GM10266 (cell line): Measurements from ENCODE around the gene PCDHAC1.

Experiments used
- DNase-seq: peaks from one replicate; pipeline ENCODE4 v3.0.0; 2012; ENCODE audit errors: extremely low spot score
- TF ChIP-seq, protein P1 (sequence below): IDR thresholded peaks from 2 replicates; pipeline ENCODE4 v1.5.1; 2012; ENCODE audit warnings: mild to moderate bottlenecking, low read depth; ENCODE audit not compliant: control insufficient read depth, insufficient read depth; ENCODE audit errors: missing control alignments

PCDHAC1 gene

DNA sequence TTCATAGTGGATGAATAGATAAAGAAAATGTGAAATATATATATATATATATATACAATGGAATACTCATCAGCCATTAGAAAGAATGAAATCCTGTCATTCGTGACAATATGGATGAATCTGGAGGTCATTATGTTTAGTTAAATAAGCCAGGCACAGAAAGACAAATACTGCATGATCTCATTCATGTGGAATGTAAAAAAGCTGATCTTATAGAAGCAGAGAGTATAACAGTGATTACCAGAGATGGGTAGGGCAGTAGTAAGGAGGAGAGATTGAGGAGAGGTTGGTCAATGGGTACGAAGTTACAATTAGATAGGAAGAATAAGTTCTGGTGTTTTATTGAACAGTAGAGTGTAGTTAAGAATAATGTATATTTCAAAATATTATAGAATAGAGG lies 20.5 kb downstream of the PCDHAC1 start:
- DNase-seq: no peak
- TF ChIP-seq, protein P1, sequence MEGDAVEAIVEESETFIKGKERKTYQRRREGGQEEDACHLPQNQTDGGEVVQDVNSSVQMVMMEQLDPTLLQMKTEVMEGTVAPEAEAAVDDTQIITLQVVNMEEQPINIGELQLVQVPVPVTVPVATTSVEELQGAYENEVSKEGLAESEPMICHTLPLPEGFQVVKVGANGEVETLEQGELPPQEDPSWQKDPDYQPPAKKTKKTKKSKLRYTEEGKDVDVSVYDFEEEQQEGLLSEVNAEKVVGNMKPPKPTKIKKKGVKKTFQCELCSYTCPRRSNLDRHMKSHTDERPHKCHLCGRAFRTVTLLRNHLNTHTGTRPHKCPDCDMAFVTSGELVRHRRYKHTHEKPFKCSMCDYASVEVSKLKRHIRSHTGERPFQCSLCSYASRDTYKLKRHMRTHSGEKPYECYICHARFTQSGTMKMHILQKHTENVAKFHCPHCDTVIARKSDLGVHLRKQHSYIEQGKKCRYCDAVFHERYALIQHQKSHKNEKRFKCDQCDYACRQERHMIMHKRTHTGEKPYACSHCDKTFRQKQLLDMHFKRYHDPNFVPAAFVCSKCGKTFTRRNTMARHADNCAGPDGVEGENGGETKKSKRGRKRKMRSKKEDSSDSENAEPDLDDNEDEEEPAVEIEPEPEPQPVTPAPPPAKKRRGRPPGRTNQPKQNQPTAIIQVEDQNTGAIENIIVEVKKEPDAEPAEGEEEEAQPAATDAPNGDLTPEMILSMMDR: no peak

DNA sequence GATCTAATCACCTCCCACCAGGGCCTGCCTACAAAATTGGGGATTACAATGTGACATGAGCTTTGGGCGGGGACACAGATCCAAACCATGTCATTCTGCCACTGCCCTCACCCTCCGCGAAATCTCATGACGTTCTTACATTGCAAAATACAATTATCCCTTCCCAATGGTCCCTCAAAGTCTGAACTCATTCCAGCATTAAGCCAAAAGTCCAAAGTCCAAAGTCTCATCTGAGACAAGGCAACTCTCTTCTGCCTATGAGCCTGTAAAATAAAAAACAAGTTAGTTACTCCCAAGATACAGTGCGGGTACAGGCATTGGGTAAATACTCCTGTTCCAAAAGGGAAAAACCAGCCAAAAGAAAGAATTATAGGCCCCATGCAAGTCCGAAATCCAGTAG lies 25.5 kb downstream of the PCDHAC1 start:
- no peak for DNase-seq
- TF ChIP-seq, protein P1: no peak

- TF ChIP-seq, protein P1: no peak
- no peak for DNase-seq
Measured at GRCh38 chr5:140953234-140953633, 27.1 kb downstream of the PCDHAC1 start.

- TF ChIP-seq, protein P1: no peak
- no peak for DNase-seq
Measured at GRCh38 chr5:140962190-140962589, 36.1 kb downstream of the PCDHAC1 start.

GRCh38 chr5:140964356-140964755 lies 38.3 kb downstream of the PCDHAC1 start:
- DNase-seq: no peak
- TF ChIP-seq, protein P1: no peak

GRCh38 chr5:140965905-140966292 lies 39.8 kb downstream of the PCDHAC1 start:
- TF ChIP-seq, protein P1: no peak
- no peak for DNase-seq

DNA sequence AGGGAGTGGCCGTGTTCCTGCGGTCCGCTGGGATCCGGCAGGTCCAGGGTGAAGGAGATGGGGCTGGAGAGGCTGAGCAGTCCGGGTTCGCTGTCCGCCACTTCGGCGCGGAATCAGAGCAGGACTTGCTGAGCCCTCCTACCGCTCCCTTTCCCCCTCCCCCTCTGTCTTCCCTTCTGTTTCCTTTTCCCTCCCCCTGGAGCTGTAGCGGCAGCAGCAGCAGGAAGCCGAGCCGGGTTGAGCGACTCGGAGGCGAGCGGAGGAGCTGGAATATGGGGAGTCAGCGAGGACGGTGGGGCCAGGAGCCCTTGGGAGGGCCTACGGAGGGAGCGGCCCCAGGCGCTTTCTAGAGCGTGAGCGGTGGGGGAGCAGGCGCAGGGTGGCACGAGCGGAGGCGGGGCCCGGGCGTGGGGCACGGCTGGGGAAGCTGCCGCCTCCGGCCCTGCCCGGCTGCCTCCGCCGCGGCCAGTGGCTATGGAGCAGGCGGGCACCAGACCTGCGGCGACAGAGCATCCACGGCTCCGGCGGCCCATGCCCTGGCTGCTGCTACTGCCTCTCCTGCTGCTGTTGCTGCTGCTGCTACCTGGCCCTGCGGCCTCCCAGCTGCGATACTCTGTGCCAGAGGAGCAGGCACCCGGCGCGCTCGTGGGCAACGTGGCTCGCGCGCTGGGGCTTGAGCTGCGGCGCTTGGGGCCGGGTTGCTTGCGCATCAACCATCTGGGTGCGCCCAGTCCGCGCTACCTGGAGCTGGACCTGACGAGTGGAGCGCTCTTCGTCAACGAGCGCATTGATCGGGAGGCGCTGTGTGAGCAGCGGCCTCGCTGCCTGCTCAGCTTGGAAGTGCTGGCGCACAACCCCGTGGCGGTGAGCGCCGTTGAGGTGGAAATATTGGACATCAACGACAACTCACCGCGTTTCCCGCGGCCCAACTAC lies 40.5 kb downstream of the PCDHAC1 start, which contains the start of gene PCDHAC2:
PCDHAC2 (plus strand) TSS at position 184 of the 933 bp plus-strand sequence; CDS start at position 475, 291 bp downstream.
- no peak for DNase-seq
- TF ChIP-seq, protein P1: no peak
